NT2/D1 (cell line): ENCODE data around the gene IGF2R.

ENCODE experiments used
- SUZ12 ChIP-seq: IDR thresholded peaks from 2 replicates; pipeline ENCODE4 v1.6.1; 2011; ENCODE audit not compliant: insufficient read length, insufficient read depth; ENCODE audit errors: extremely low read depth
- YY1 ChIP-seq: IDR thresholded peaks from 2 replicates; pipeline ENCODE4 v1.6.1; 2011; ENCODE audit not compliant: insufficient read length, insufficient read depth
- ZNF274 ChIP-seq: IDR thresholded peaks from 2 replicates; pipeline ENCODE4 v1.6.1; 2011; ENCODE audit warnings: mild to moderate bottlenecking, low read depth, low read length

GRCh38 chr6:159969921-159970320, 1.0 kb downstream of the IGF2R start:
- no peak for TF ChIP-seq SUZ12
- no peak for TF ChIP-seq ZNF274
- TF ChIP-seq YY1: no peak
